NCI-H1694 treated with DMSO at 0.1 percent for 48 hours (cell line): ENCODE results near the gene GRXCR2.

Experiments
- DNase-seq: peaks from one replicate; lab custom pipeline; 2025; lab: John Stamatoyannopoulos, UW

Gene GRXCR2

GRCh38 chr5:145835848-145836239 is 37.0 kb downstream of the GRXCR2 start:
- DNase-seq = no peak

- DNase-seq = no peak
These were observed 37.6 kb downstream of the GRXCR2 start, which contains the start of gene PRELID2 for GRCh38 chr5:145834917-145835847. Gene PRELID2 (minus strand): TSS chr5:145835342. CDS start chr5:145835251, 91 bp downstream.

GRCh38 chr5:145834554-145834916 is 38.3 kb downstream of the GRXCR2 start:
- DNase-seq = no peak

DNA sequence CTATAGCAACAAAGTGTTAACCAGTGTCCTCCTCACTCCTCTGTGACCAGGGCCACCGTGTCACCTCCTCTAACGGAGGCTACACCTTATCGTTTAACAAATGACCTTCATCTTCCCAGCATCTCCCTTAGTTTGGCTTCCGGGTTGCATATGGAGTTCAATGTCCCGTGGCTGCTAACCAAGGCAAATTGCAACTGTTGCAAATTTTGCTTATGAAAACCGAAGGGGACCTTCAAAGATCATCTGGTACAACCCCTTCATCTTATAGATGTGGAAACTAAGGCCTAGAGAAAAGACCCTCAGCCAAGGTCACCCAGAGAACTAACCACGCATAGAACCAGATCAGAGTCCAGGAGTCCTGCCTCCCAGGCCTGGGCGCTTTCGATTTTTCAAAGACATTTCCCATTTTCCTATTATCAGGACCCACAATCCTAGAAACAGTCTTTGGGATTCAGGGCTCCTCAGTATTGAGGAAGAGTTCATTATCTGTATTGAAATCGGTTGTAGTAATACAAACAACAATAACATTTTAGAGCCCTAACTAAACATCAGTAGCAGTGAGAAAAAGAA is 39.1 kb downstream of the GRXCR2 start:
- DNase-seq = no peak

- DNase-seq = no peak
These were observed 42.2 kb downstream of the GRXCR2 start for GRCh38 chr5:145830594-145830993.

- DNase-seq = no peak
These were observed 43.0 kb downstream of the GRXCR2 start for GRCh38 chr5:145829708-145830361.

GRCh38 chr5:145826895-145827674 is 45.7 kb downstream of the GRXCR2 start:
- peak; percentile 5 for DNase-seq

DNA sequence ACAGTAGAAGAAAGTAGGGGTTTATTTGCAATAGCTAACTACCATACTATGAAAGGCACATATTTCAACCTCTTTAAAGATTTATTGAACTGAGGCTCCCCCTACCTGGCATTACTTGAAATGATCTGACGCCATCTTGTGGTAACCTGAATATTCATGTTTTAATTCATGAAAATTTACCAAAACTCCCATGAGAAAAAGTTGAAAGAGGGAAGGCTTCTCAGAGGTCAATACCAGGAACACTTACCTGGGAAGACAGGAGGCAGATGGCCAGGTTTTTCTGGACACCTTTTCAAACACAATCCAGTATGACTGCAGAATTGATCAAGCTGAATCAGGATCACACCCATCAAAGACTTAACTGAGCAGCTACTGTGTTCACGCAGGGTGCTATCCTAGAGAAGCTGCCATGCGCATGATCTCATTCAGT is 47.0 kb downstream of the GRXCR2 start:
- peak; percentile 51 for DNase-seq

GRCh38 chr5:145824040-145824439 is 48.8 kb downstream of the GRXCR2 start:
- no peak for DNase-seq

DNA sequence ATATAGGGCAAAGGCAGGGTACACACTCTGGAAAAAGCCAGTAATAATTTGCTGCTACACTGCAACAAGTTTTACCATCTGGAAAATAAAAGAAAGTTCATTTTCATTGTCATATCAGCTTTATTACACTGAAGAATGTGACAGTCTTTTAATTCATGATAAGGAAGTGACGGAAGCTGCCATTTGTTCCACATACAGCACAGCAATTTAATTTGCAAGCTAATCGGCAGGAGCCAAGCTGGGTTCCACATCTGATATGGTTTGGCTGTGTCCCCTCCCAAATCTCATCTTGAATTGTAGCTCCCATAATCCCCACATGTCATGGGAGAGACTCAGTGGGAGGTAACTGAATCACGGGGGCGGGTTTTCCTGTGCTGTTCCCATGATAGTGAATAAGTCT is 54.2 kb downstream of the GRXCR2 start:
- DNase-seq = no peak

- no peak for DNase-seq
These were observed 59.9 kb downstream of the GRXCR2 start for GRCh38 chr5:145812877-145813276.

- peak; percentile 37 for DNase-seq
These were observed 60.8 kb downstream of the GRXCR2 start for GRCh38 chr5:145811834-145812625.
